ENCODE results near the gene ISYNA1. TPM values are rescaled to one million over a fixed set of nuclear protein-coding genes. Genes with fewer than 3 reads are reported as not detected.

ISYNA1 gene
- total and polyA plus RNA-seq, 2 of the 8 experiments (the other 6 are each of a cell fraction or from before 2014, with no cell fraction given) = 207 to 264 TPM

GRCh38 chr19:18385675-18386542, 52.0 kb downstream of the ISYNA1 start, which contains the start of gene GDF15 (continued):
- TF ChIP-seq BCL11A (IDR thresholded peaks at IDR 0.05; ENCODE audit: low read depth in 2 of 2, low read length in 2 of 2) = no peak
- TF ChIP-seq ATF3 (IDR thresholded peaks at IDR 0.05; ENCODE audit: insufficient read depth, low read depth, low read length) = no peak
- no peak for TF ChIP-seq CHD2 (IDR thresholded peaks at IDR 0.05; ENCODE audit: low read length)
- TF ChIP-seq RBBP5 (IDR thresholded peaks at IDR 0.05; ENCODE audit: borderline replicate concordance, low read depth, low read length) = no peak
- TF ChIP-seq SP4 (IDR thresholded peaks at IDR 0.05; ENCODE audit: low read length) = no peak
- no peak for TF ChIP-seq SP2 (IDR thresholded peaks at IDR 0.05; ENCODE audit: low read length)
- TF ChIP-seq TEAD4 (IDR thresholded peaks at IDR 0.05; ENCODE audit: low read depth, low read length) = 0 out of 2 replicates have a peak, but pooled peaks have one; percentile 6
- TF ChIP-seq SIN3A (conservative IDR thresholded peaks at IDR 0.05 in 1 of 2, IDR thresholded peaks at IDR 0.05 in 1 of 2; ENCODE audit: low read depth in 1 of 2, low read length in 2 of 2) = no peak
- TF ChIP-seq CTBP2 (IDR thresholded peaks at IDR 0.05; ENCODE audit: borderline replicate concordance, insufficient read depth, insufficient read length, low read length) = no peak
- TF ChIP-seq SIRT6 (IDR thresholded peaks at IDR 0.05; ENCODE audit: low read length) = no peak
- TF ChIP-seq KDM1A (IDR thresholded peaks at IDR 0.05; ENCODE audit: borderline replicate concordance, low read length) = no peak
- TF ChIP-seq MAFK (IDR thresholded peaks at IDR 0.05; ENCODE audit: low read depth, low read length) = no peak
- peak; percentile 79 for TF ChIP-seq TBP (IDR thresholded peaks at IDR 0.05; ENCODE audit: low read depth, low read length)
- TF ChIP-seq RXRA (IDR thresholded peaks at IDR 0.05; ENCODE audit: insufficient read depth, low read depth, low read length) = no peak
- TF ChIP-seq SP1 (IDR thresholded peaks at IDR 0.05; ENCODE audit: low read depth, low read length) = no peak
- peak; percentile 64; the same call in 1 of the 2 replicates for TF ChIP-seq MAX (IDR thresholded peaks at IDR 0.05)
- TF ChIP-seq FOSL1 (IDR thresholded peaks at IDR 0.05; ENCODE audit: insufficient read depth, low read depth, low read length) = no peak
- TF ChIP-seq E2F6 (IDR thresholded peaks at IDR 0.05) = no peak
- TF ChIP-seq RAD21 (IDR thresholded peaks at IDR 0.05 in 1 of 2, conservative IDR thresholded peaks at IDR 0.05 in 1 of 2; ENCODE audit: low read depth in 2 of 2, low read length in 2 of 2) = peak; percentile 49 to 64
- no peak for TF ChIP-seq SAP30 (IDR thresholded peaks at IDR 0.05; ENCODE audit: insufficient read depth, insufficient replicate concordance, low read length)
- TF ChIP-seq SRF (IDR thresholded peaks at IDR 0.05; ENCODE audit: low read depth, low read length) = no peak
- peak; percentile 28 for TF ChIP-seq ASH2L (IDR thresholded peaks at IDR 0.05; ENCODE audit: low read length)
